Stimulated activated CD4-positive, alpha-beta T cell treated with anti-CD3 and anti-CD28 coated beads, Interleukin-1b, Interleukin-23, amount 100 ng/mL, for 1 hour (primary cell): ENCODE measurements around the gene CLIP2.
"Not testable (repeated sequence)": the region's sequence is repeated elsewhere in the genome, so short reads cannot be mapped to it uniquely, and the experiment has no call there.

ENCODE experiments used
- DNase-seq, 2 donors: peaks; one replicate each; pipeline ENCODE4 v3.0.0-alpha.2; 2020; ENCODE audit warnings: low read depth in 2 of 2

CLIP2 gene

GRCh38 chr7:74371381-74372341, 82.5 kb downstream of the CLIP2 start:
- DNase-seq, result no peak

- DNase-seq, result no peak
Measured at GRCh38 chr7:74372511-74373111, 83.4 kb downstream of the CLIP2 start.

GRCh38 chr7:74373536-74373935, 84.3 kb downstream of the CLIP2 start:
- DNase-seq, result no peak

- no peak for DNase-seq
Measured at GRCh38 chr7:74375726-74376220, 86.6 kb downstream of the CLIP2 start.

- no peak for DNase-seq
Measured at GRCh38 chr7:74376256-74377036, 87.2 kb downstream of the CLIP2 start.

- DNase-seq, result no peak
Measured at GRCh38 chr7:74379938-74380337, 90.7 kb downstream of the CLIP2 start.

- no peak for DNase-seq
Measured at GRCh38 chr7:74380720-74381119, 91.5 kb downstream of the CLIP2 start.

- DNase-seq, result not testable (repeated sequence)
Measured at GRCh38 chr7:74384086-74384485, 94.9 kb downstream of the CLIP2 start.

GRCh38 chr7:74384854-74385253, 95.6 kb downstream of the CLIP2 start:
- DNase-seq, result not testable (repeated sequence)

GRCh38 chr7:74387606-74388005, 98.4 kb downstream of the CLIP2 start:
- DNase-seq, result no peak

GRCh38 chr7:74388880-74389415, 99.7 kb downstream of the CLIP2 start:
- no peak for DNase-seq

GRCh38 chr7:74393722-74394121, 104.5 kb downstream of the CLIP2 start:
- DNase-seq, result not testable (repeated sequence)

GRCh38 chr7:74394601-74395000, 105.4 kb downstream of the CLIP2 start:
- not testable (repeated sequence) for DNase-seq

GRCh38 chr7:74395745-74396311, 106.6 kb downstream of the CLIP2 start:
- DNase-seq, result no peak

GRCh38 chr7:74396993-74397392, 107.8 kb downstream of the CLIP2 start:
- no peak for DNase-seq

GRCh38 chr7:74398426-74398825, 109.2 kb downstream of the CLIP2 start:
- no peak for DNase-seq

- DNase-seq, result no peak
Measured at GRCh38 chr7:74399006-74399405, 109.8 kb downstream of the CLIP2 start.

- DNase-seq, result no peak
Measured at GRCh38 chr7:74400420-74401136, 111.4 kb downstream of the CLIP2 start.

- DNase-seq, result peak; percentile 37 to 60
Measured at GRCh38 chr7:74401137-74401859, 112.1 kb downstream of the CLIP2 start.

GRCh38 chr7:74402668-74403067, 113.5 kb downstream of the CLIP2 start:
- not testable (repeated sequence) for DNase-seq
